Muscle layer of duodenum (tissue), 2 donors: ENCODE data around the gene SYNJ1.
"Not testable (repeated sequence)": the region's sequence is repeated elsewhere in the genome, so short reads cannot be mapped to it uniquely, and the experiment has no call there.

ENCODE experiments used
- H3K27ac ChIP-seq: one replicate; pipeline ENCODE4 v1.7.0; 2013; ENCODE audit warnings: mild to moderate bottlenecking, low read length
- H3K27me3 ChIP-seq: one replicate; pipeline ENCODE4 v1.7.0; 2013; ENCODE audit warnings: low read depth, mild to moderate bottlenecking, control low read depth, low read length
- H3K36me3 ChIP-seq, 2 donors: one replicate each; pipeline ENCODE4 v1.7.0; 2013; ENCODE audit warnings: low read length in 2 of 2, control low read depth in 1 of 2, mild to moderate bottlenecking in 1 of 2; ENCODE audit not compliant: insufficient read depth in 2 of 2, control insufficient read depth in 1 of 2
- H3K4me1 ChIP-seq, 2 donors: one replicate each; pipeline ENCODE4 v1.7.0; 2013; ENCODE audit warnings: low read length in 2 of 2, mild to moderate bottlenecking in 2 of 2, control low read depth in 1 of 2, moderate library complexity in 1 of 2; ENCODE audit not compliant: insufficient read depth in 2 of 2, control insufficient read depth in 1 of 2
- H3K4me3 ChIP-seq, 2 donors: one replicate each; pipeline ENCODE4 v1.7.0; 2013; ENCODE audit warnings: low read length in 2 of 2, low read depth in 1 of 2, mild to moderate bottlenecking in 1 of 2
- H3K9me3 ChIP-seq, 2 donors: one replicate each; pipeline ENCODE4 v1.7.0; 2013; ENCODE audit warnings: low read length in 2 of 2, control low read depth in 1 of 2, mild to moderate bottlenecking in 1 of 2; ENCODE audit not compliant: control insufficient read depth in 1 of 2
- donor health status: healthy.

SYNJ1 gene

GRCh38 chr21:32727687-32728455 lies at the start of gene SYNJ1:
SYNJ1 (minus strand) TSS chr21:32728013; CDS start chr21:32726895, 1,118 bp downstream.
- Histone ChIP-seq H3K27ac (peak within 1 kb of the TSS; percentile 27), H3K36me3 (peaks cover 0 to 4% of the 10 kb centered on the region in 2 donors), H3K4me3 (peak within 1 kb of the TSS; percentile 82 to 99), H3K4me1 (peaks cover 0 to 19% of the 10 kb centered on the region in 2 donors), H3K9me3 (no peaks in the 10 kb centered on the region), H3K27me3 (no peaks in the 10 kb centered on the region)

- peaks cover 0 to 6% of the 10 kb centered on the region in 2 donors for H3K4me1 ChIP-seq
- H3K9me3 ChIP-seq = no peaks in the 10 kb centered on the region
- H3K27me3 ChIP-seq = no peaks in the 10 kb centered on the region
- H3K36me3 ChIP-seq = no peaks in the 10 kb centered on the region
- no peak overlapping the region for H3K27ac ChIP-seq
- H3K4me3 ChIP-seq = no peak overlapping the region
Measured at GRCh38 chr21:32777269-32777668, 49.5 kb upstream of the SYNJ1 start.

- Histone ChIP-seq H3K27ac (no peak overlapping the region), H3K9me3 (no peaks in the 10 kb centered on the region), H3K4me1 (peaks cover 0 to 6% of the 10 kb centered on the region in 2 donors), H3K27me3 (no peaks in the 10 kb centered on the region), H3K4me3 (no peak overlapping the region), H3K36me3 (no peaks in the 10 kb centered on the region)
Measured at GRCh38 chr21:32776743-32777142, 48.9 kb upstream of the SYNJ1 start.

GRCh38 chr21:32773048-32773344 lies 45.2 kb upstream of the SYNJ1 start:
- Histone ChIP-seq H3K27ac (peak overlapping the region; percentile 93), H3K4me3 (peak overlapping the region; percentile 86 to 89), H3K4me1 (peaks cover 19 to 32% of the 10 kb centered on the region in 2 donors)
- not testable (repeated sequence) for H3K36me3 ChIP-seq, H3K27me3 ChIP-seq, H3K9me3 ChIP-seq

- peak overlapping the region; percentile 93 for H3K27ac ChIP-seq
Measured at GRCh38 chr21:32772281-32773047, 44.7 kb upstream of the SYNJ1 start.

GRCh38 chr21:32770871-32771523 lies 43.2 kb upstream of the SYNJ1 start:
- peak overlapping the region; percentile 93 for H3K27ac ChIP-seq
- no peaks in the 10 kb centered on the region for H3K36me3 ChIP-seq
- H3K4me1 ChIP-seq = peaks cover 19 to 34% of the 10 kb centered on the region in 2 donors
- H3K9me3 ChIP-seq = no peaks in the 10 kb centered on the region
- no peaks in the 10 kb centered on the region for H3K27me3 ChIP-seq
- peak overlapping the region; percentile 86 to 89 for H3K4me3 ChIP-seq

More at GRCh38 chr21:32772281-32773047, 44.7 kb upstream of the SYNJ1 start:
- H3K36me3 ChIP-seq = no peaks in the 10 kb centered on the region
- no peaks in the 10 kb centered on the region for H3K27me3 ChIP-seq
- no peaks in the 10 kb centered on the region for H3K9me3 ChIP-seq
- peaks cover 19 to 34% of the 10 kb centered on the region in 2 donors for H3K4me1 ChIP-seq
- H3K4me3 ChIP-seq = peak overlapping the region; percentile 86 to 89

GRCh38 chr21:32768530-32768929 lies 40.7 kb upstream of the SYNJ1 start:
- no peak overlapping the region for H3K4me3 ChIP-seq
- H3K27me3 ChIP-seq = no peaks in the 10 kb centered on the region
- no peak overlapping the region for H3K27ac ChIP-seq
- peaks cover 19 to 34% of the 10 kb centered on the region in 2 donors for H3K4me1 ChIP-seq
- H3K36me3 ChIP-seq = peaks cover 0 to 7% of the 10 kb centered on the region in 2 donors
- H3K9me3 ChIP-seq = no peaks in the 10 kb centered on the region

- Histone ChIP-seq H3K4me3 (no peak overlapping the region), H3K4me1 (peaks cover 15 to 23% of the 10 kb centered on the region in 2 donors), H3K36me3 (peaks cover 25 to 33% of the 10 kb centered on the region in 2 donors)
Measured at GRCh38 chr21:32765058-32765457, 37.2 kb upstream of the SYNJ1 start.

GRCh38 chr21:32764186-32764585 lies 36.4 kb upstream of the SYNJ1 start:
- Histone ChIP-seq H3K4me1 (peaks cover 8 to 14% of the 10 kb centered on the region in 2 donors), H3K27ac (no peak overlapping the region), H3K9me3 (no peaks in the 10 kb centered on the region), H3K4me3 (no peak overlapping the region), H3K27me3 (no peaks in the 10 kb centered on the region), H3K36me3 (peaks cover 34 to 42% of the 10 kb centered on the region in 2 donors)

More at GRCh38 chr21:32765058-32765457, 37.2 kb upstream of the SYNJ1 start:
- no peak overlapping the region for H3K27ac ChIP-seq
- no peaks in the 10 kb centered on the region for H3K9me3 ChIP-seq
- H3K27me3 ChIP-seq = no peaks in the 10 kb centered on the region

- Histone ChIP-seq H3K4me3 (no peak overlapping the region), H3K4me1 (no peaks in the 10 kb centered on the region), H3K27ac (no peak overlapping the region), H3K9me3 (no peaks in the 10 kb centered on the region), H3K36me3 (peaks cover 67 to 75% of the 10 kb centered on the region in 2 donors), H3K27me3 (no peaks in the 10 kb centered on the region)
Measured at GRCh38 chr21:32757804-32758203, 30.0 kb upstream of the SYNJ1 start.

GRCh38 chr21:32756096-32756495 lies 28.3 kb upstream of the SYNJ1 start:
- Histone ChIP-seq H3K9me3 (no peaks in the 10 kb centered on the region), H3K27me3 (no peaks in the 10 kb centered on the region), H3K4me3 (no peak overlapping the region), H3K27ac (no peak overlapping the region), H3K4me1 (no peaks in the 10 kb centered on the region), H3K36me3 (peaks cover 62 to 79% of the 10 kb centered on the region in 2 donors)
